IPS-NIHi7 (cell line): Measurements from ENCODE around the gene FAM221B.

Experiments
- DNase-seq: peaks from one replicate; pipeline ENCODE4 v3.0.0; 2012; ENCODE audit warnings: mixed read lengths; ENCODE audit errors: extremely low spot score

The FAM221B gene

GRCh38 chr9:35820076-35820475, 8.5 kb downstream of the FAM221B start:
- no peak for DNase-seq

GRCh38 chr9:35818341-35818740, 10.2 kb downstream of the FAM221B start:
- DNase-seq: no peak

- peak; percentile 41 for DNase-seq
Observed at GRCh38 chr9:35816708-35817107, 11.8 kb downstream of the FAM221B start.

- peak; percentile 97 for DNase-seq
Observed at GRCh38 chr9:35814841-35815543, 13.5 kb downstream of the FAM221B start, which contains the start of gene HINT2. TSS of gene HINT2 (minus strand) at chr9:35815042. CDS start at chr9:35814979, 63 bp downstream.

GRCh38 chr9:35814106-35814840, 14.3 kb downstream of the FAM221B start:
- peak; percentile 74 for DNase-seq

- DNase-seq: peak; percentile 49
Observed at GRCh38 chr9:35813434-35814105, 15.0 kb downstream of the FAM221B start.

- peak; percentile 95 for DNase-seq
Observed at GRCh38 chr9:35812025-35812602, 16.4 kb downstream of the FAM221B start, which contains the start of gene SPAG8. TSS of gene SPAG8 (minus strand) at chr9:35812262. CDS start at chr9:35812147, 115 bp downstream.

GRCh38 chr9:35811381-35812024, 17.0 kb downstream of the FAM221B start:
- no peak for DNase-seq

GRCh38 chr9:35810122-35810521, 18.4 kb downstream of the FAM221B start:
- no peak for DNase-seq

- DNase-seq: no peak
Observed at GRCh38 chr9:35808433-35808832, 20.1 kb downstream of the FAM221B start.

GRCh38 chr9:35806101-35806500, 22.4 kb downstream of the FAM221B start:
- no peak for DNase-seq

- no peak for DNase-seq
Observed at GRCh38 chr9:35801328-35802128, 27.0 kb downstream of the FAM221B start.

GRCh38 chr9:35800530-35800929, 28.0 kb downstream of the FAM221B start:
- DNase-seq: no peak

GRCh38 chr9:35798658-35799374, 29.7 kb downstream of the FAM221B start:
- no peak for DNase-seq

- DNase-seq: no peak
Observed at GRCh38 chr9:35797311-35798109, 31.0 kb downstream of the FAM221B start.

- no peak for DNase-seq
Observed at GRCh38 chr9:35795695-35796094, 32.8 kb downstream of the FAM221B start.

GRCh38 chr9:35793461-35793860, 35.1 kb downstream of the FAM221B start:
- no peak for DNase-seq

GRCh38 chr9:35792826-35793225, 35.7 kb downstream of the FAM221B start:
- DNase-seq: no peak
